BE2C (cell line): ENCODE data around the gene PRKCZ.

ENCODE experiments used
- DNase-seq: peaks from one replicate; pipeline ENCODE4 v3.0.0-alpha.2; 2020
- H3K27me3 ChIP-seq: fragments of 250-450 bp; sonication (Bioruptor Pico); 2 replicates; pipeline ENCODE4 v1.5.1; 2020; ENCODE audit warnings: mild to moderate bottlenecking
- H3K36me3 ChIP-seq: fragments of 250-450 bp; sonication (Bioruptor Pico); 2 replicates; pipeline ENCODE4 v1.5.1; 2020; ENCODE audit warnings: mild to moderate bottlenecking
- H3K4me1 ChIP-seq: fragments of 250-450 bp; sonication (Bioruptor Pico); 2 replicates; pipeline ENCODE4 v1.5.1; 2020
- H3K4me3 ChIP-seq: 2 replicates; pipeline ENCODE4 v1.5.1; 2011; ENCODE audit warnings: low read depth, low read length
- H3K9me3 ChIP-seq: fragments of 250-450 bp; sonication (Bioruptor Pico); 2 replicates; pipeline ENCODE4 v1.5.1; 2020
- CTCF ChIP-seq: IDR thresholded peaks from 2 replicates; pipeline ENCODE4 v1.5.1; 2012; ENCODE audit warnings: mild to moderate bottlenecking, low read depth, low read length

PRKCZ gene

DNA sequence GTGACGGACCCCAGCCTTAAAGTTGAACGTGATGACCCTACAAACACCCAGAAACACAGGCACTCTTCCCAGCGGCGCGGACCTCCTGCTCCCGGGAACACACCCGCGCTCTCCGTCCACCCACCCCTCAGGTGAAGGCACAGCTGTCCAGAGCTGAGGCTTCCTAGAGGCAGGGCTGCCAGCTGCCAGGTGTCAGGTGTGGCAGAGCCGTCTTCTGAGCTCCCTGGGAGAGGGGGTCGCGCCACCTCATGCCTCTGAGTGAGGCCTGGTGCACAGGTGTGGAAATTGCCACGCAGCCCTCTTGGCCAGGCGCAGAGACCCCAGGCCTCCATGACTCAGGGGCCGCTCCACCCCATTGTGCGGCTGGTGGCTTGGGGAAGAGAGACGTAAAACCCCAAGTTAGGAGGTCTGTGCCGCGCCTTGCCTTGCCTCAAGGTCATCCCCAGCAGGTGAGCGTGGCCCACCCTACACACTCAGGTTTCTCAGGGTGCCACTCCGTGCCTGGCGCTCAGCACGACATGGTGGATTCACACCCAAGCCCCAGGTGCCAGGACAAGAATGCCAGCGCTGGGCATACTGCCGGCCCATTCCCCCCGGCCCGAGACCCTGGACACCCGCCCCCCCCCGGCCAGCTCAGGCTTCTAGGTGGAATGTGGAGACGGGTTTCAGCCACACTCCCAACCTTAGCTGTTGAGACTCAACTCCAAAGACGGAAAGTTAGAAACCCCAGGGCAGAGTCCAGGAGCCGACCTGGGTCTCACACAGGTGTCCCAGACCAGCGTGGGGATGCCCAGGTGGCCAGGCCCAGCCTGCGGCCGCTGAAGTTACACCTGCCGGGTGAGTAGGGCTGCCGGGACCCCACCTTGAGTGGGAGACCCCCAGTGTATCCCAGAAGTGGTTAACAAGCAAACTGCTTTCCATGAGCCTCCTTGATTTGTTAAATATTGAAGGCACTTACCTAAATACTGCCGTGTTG lies 136.0 kb downstream of the PRKCZ start:
- Histone ChIP-seq H3K36me3 (no peaks in the 10 kb centered on the region), H3K9me3 (no peaks in the 10 kb centered on the region), H3K4me1 (no peaks in the 10 kb centered on the region), H3K4me3 (no peak overlapping the region), H3K27me3 (no peaks in the 10 kb centered on the region)
- no peak for TF ChIP-seq CTCF
- no peak for DNase-seq

GRCh38 chr1:2186901-2187300 lies 136.7 kb downstream of the PRKCZ start:
- TF ChIP-seq CTCF, result no peak
- Histone ChIP-seq H3K4me1 (no peaks in the 10 kb centered on the region), H3K4me3 (no peak overlapping the region), H3K36me3 (no peaks in the 10 kb centered on the region), H3K9me3 (no peaks in the 10 kb centered on the region), H3K27me3 (no peaks in the 10 kb centered on the region)
- no peak for DNase-seq

GRCh38 chr1:2187619-2188018 lies 137.4 kb downstream of the PRKCZ start:
- no peak for DNase-seq
- no peak overlapping the region for H3K4me3 ChIP-seq
- H3K4me1 ChIP-seq, result no peaks in the 10 kb centered on the region
- no peak for TF ChIP-seq CTCF
- no peaks in the 10 kb centered on the region for H3K9me3 ChIP-seq
- H3K36me3 ChIP-seq, result no peaks in the 10 kb centered on the region
- H3K27me3 ChIP-seq, result no peaks in the 10 kb centered on the region

DNA sequence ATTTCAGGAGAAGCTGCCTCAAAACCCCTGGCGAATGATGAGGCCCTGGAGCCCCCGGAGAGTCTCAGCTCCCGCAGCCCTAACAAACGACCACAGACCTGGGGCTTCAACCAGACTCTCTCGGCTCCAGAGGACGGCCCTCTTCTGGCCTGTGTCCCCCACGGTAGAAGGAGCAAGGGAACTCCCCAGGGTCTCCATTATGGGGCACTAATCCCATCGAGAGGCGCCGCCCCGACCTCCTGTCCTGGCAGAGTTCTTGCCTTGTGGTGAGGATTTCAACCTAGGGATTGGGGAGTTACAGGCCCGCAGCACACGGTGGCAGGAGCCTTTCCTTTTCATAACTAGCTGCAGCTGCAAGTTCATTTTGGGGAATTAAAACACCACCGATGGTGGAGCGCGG lies 138.1 kb downstream of the PRKCZ start:
- no peaks in the 10 kb centered on the region for H3K36me3 ChIP-seq
- TF ChIP-seq CTCF, result no peak
- no peaks in the 10 kb centered on the region for H3K9me3 ChIP-seq

DNA sequence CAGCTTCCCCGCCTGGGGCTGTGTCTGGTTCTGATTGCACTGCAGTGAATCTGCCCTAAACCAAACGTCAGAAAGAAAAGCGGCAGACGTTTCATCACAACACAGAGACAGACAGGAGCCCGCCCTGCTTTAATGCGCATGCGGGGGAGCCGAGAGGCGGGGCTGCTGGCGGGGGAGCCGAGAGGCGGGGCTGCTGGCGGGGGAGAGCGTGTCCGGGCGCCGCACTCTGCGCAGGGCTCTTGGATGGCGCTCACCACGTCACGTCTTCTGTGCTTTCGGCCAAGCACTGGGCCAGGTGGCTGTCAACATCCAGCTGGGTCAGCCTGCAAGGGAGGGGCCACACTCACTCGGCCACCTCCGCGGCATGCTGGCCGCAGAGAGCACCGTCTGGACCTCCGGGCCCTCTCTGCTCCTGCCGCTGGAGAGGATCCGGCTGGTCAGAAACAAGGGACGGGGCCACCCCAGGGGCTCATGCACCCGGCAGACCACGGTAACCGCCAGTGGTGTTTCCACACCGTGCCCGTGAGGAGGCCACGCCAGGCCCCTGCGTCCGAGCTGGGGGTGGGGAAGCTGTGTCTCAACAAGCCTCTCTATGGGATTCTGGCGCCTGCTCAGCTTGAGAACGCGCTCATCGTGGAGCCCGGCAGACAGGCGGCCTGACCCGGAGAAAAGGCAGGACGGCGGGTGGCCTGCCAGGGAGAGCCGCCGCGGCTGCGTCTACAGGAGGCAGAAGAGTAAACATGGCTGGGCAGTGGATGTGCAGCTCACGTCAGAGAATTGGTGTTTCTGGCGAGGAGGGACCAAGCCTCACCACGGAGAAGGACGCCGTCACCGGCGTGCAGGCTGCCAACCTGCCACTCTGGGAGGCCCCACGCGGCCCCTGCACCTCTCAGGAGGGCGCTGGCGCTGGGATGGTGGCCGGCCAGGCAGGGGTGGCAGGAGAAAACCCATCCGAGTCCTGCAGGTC lies 139.5 kb downstream of the PRKCZ start:
- Histone ChIP-seq H3K4me1 (no peaks in the 10 kb centered on the region), H3K27me3 (no peaks in the 10 kb centered on the region), H3K9me3 (no peaks in the 10 kb centered on the region), H3K4me3 (peak overlapping the region; percentile 76), H3K36me3 (no peaks in the 10 kb centered on the region)
- no peak for TF ChIP-seq CTCF
- peak; percentile 97 for DNase-seq

More for the DNA sequence above, 138.1 kb downstream of the PRKCZ start:
- no peak for DNase-seq
- Histone ChIP-seq H3K4me3 (no peak overlapping the region), H3K4me1 (no peaks in the 10 kb centered on the region), H3K27me3 (no peaks in the 10 kb centered on the region)
